Endodermal cell (in vitro differentiated cells): ENCODE measurements around the gene OSCP1. TPM values are rescaled to one million over a fixed set of nuclear protein-coding genes. Genes with fewer than 3 reads are reported as not detected.
A peak's percentile ranks its signal among the peaks of the same experiment; 100 is the strongest.

Experiments used
- DNase-seq: peaks from one replicate; pipeline ENCODE4 v3.0.0-alpha.2; 2017
- H3K27ac ChIP-seq: 2 replicates; pipeline ENCODE4 v1.5.1; 2013; ENCODE audit warnings: mild to moderate bottlenecking, low read depth, low read length, moderate library complexity
- H3K27me3 ChIP-seq: 2 replicates; pipeline ENCODE4 v1.6.1; 2013; ENCODE audit warnings: mild to moderate bottlenecking, low read length, moderate library complexity; ENCODE audit not compliant: insufficient read depth, control insufficient read depth, poor library complexity, severe bottlenecking
- H3K36me3 ChIP-seq: 2 replicates; pipeline ENCODE4 v1.7.0; 2013; ENCODE audit warnings: mild to moderate bottlenecking, low read length, moderate library complexity; ENCODE audit not compliant: control insufficient read depth, insufficient read depth
- H3K4me1 ChIP-seq: one replicate; pipeline ENCODE4 v1.7.0; 2013; ENCODE audit warnings: low read length; ENCODE audit not compliant: control insufficient read depth, insufficient read depth
- H3K4me3 ChIP-seq: 2 replicates; pipeline ENCODE4 v1.5.1; 2013; ENCODE audit warnings: mild to moderate bottlenecking, low read length, moderate library complexity
- H3K9ac ChIP-seq: 2 replicates; pipeline ENCODE4 v1.6.1; 2013; ENCODE audit warnings: mild to moderate bottlenecking, low read length, moderate library complexity; ENCODE audit not compliant: poor library complexity, severe bottlenecking; ENCODE audit errors: extremely low read depth
- H3K9me3 ChIP-seq: 2 replicates; pipeline ENCODE4 v1.6.1; 2013; ENCODE audit warnings: mild to moderate bottlenecking, low read length, moderate library complexity; ENCODE audit not compliant: control insufficient read depth
- H3K27ac Mint-ChIP-seq: 2 replicates; pipeline ENCODE4 v1.8.0; 2020; ENCODE audit warnings: mixed read lengths
- H3K27me3 Mint-ChIP-seq: 2 replicates; pipeline ENCODE4 v1.8.0; 2021; ENCODE audit warnings: mild to moderate bottlenecking, mixed read lengths; ENCODE audit not compliant: insufficient read depth
- H3K36me3 Mint-ChIP-seq: 2 replicates; pipeline ENCODE4 v1.8.0; 2020; ENCODE audit warnings: low read depth, mixed read lengths
- H3K4me1 Mint-ChIP-seq: 2 replicates; pipeline ENCODE4 v1.8.0; 2020; ENCODE audit warnings: mixed read lengths
- H3K4me3 Mint-ChIP-seq: 2 replicates; pipeline ENCODE4 v1.8.0; 2020; ENCODE audit warnings: mild to moderate bottlenecking, moderate library complexity, mixed read lengths
- H3K9me3 Mint-ChIP-seq: 2 replicates; pipeline ENCODE4 v1.8.0; 2020; ENCODE audit warnings: mild to moderate bottlenecking, mixed read lengths
- CTCF ChIP-seq: fragments of 200-600 bp; sonication (generic); conservative IDR thresholded peaks from 2 replicates; pipeline ENCODE4 v1.5.0; 2021; ENCODE audit warnings: antibody characterized with exemption, mild to moderate bottlenecking
- WGBS, 2 experiments: methylation state at CpG; one replicate each; pipeline versions ENCODE4 v1.1.5 to v1.1.7; 2013; ENCODE audit warnings: missing lambda C conversion rate in 2 of 2, mixed read lengths in 1 of 2; ENCODE audit not compliant: insufficient coverage in 1 of 2, insufficient read length in 1 of 2; 5-methylcytosine and 5-hydroxymethylcytosine counted together
- total RNA-seq, 2 donors: library from RNA; stranded (reverse); fragmentation: NEBNext Ultra II Directional in 1 of 2; extraction: Animal tissue kit (Norgen Biotek cat#: 25700) in 1 of 2; gene quantifications; 2 replicates in 1 of 2; 3 replicates in 1 of 2; pipeline ENCODE4 v1.2.1, GENCODE V29; 2021

OSCP1 gene
- total RNA-seq, 2 donors from 2014 or later = 9.6 to 10.5 TPM

DNA sequence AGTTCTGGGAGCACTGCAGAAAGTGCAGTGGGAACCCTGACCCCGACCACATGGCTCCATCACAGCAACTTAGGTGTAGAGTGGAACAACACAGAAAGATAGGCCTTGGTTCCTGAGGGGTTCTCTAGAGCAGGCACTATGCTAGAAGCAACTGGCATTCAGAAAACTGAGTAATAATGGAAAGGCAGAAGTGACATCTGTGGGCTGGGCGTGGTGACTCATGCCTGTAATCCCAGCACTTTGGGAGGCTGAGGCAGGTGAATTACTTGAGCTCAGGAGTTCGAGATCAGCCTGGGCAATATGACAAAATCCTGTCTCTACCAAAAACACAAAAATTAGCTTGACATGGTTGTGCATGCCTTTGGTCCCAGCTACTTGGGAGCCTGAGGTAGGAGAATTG lies 8.7 kb upstream of the OSCP1 start:
- H3K27me3 ChIP-seq = no peaks in the 10 kb centered on the region
- Mint-ChIP-seq H3K4me3 (no peak overlapping the region), H3K4me1 (peaks cover 12% of the 10 kb centered on the region), H3K9me3 (no peaks in the 10 kb centered on the region), H3K27me3 (no peaks in the 10 kb centered on the region), H3K27ac (no peak overlapping the region), H3K36me3 (peaks cover 71% of the 10 kb centered on the region)
- DNase-seq = no peak
- peaks cover 7% of the 10 kb centered on the region for H3K4me1 ChIP-seq
- 92 to 98% methylated on average over 3 of the region's 3 CpGs for WGBS, 2 experiments
- no peak overlapping the region for H3K27ac ChIP-seq
- H3K9ac ChIP-seq = no peak overlapping the region
- no peak for TF ChIP-seq CTCF
- no peaks in the 10 kb centered on the region for H3K9me3 ChIP-seq
- peaks cover 82% of the 10 kb centered on the region for H3K36me3 ChIP-seq
- no peak overlapping the region for H3K4me3 ChIP-seq

GRCh38 chr1:36457691-36458090 lies 7.4 kb upstream of the OSCP1 start:
- Histone ChIP-seq H3K4me3 (peak overlapping the region; percentile 43), H3K27ac (no peak overlapping the region), H3K27me3 (no peaks in the 10 kb centered on the region), H3K36me3 (peaks cover 83% of the 10 kb centered on the region), H3K9me3 (no peaks in the 10 kb centered on the region), H3K9ac (no peak overlapping the region), H3K4me1 (peaks cover 7% of the 10 kb centered on the region)
- Mint-ChIP-seq H3K36me3 (peaks cover 70% of the 10 kb centered on the region), H3K9me3 (no peaks in the 10 kb centered on the region), H3K27ac (no peak overlapping the region), H3K4me3 (no peak overlapping the region), H3K27me3 (no peaks in the 10 kb centered on the region), H3K4me1 (peaks cover 7% of the 10 kb centered on the region)
- no peak for TF ChIP-seq CTCF
- DNase-seq = no peak
- 90 to 95% methylated on average over 5 of the region's 5 CpGs for WGBS, 2 experiments

DNA sequence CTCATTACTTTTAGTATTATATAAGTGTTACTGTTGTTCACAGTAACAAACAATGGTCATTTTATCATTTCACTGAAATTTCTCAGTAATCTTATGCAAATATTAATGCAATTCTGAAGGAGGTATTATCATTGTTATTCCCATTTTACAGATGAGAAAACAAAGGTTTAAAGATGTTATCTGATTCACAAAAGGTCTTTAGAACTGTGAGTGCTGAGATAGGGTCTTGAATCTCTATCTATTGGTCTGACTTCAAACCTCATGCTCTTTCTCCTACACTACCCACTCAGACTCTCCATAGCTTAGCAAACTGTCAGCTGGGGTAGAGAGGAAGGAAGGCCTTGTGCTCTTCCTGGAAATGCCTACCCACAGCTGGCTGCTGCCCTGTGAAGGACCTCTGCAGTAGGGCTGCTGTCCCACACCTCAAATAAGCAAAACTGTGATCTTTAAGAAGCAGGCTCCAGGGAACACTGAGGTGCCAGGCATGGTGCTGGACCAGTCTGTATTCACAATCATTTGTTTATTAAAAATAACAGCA lies 6.2 kb upstream of the OSCP1 start:
- Mint-ChIP-seq H3K4me1 (peaks cover 7% of the 10 kb centered on the region), H3K9me3 (no peaks in the 10 kb centered on the region), H3K27ac (no peak overlapping the region), H3K4me3 (no peak overlapping the region), H3K36me3 (peaks cover 59% of the 10 kb centered on the region), H3K27me3 (no peaks in the 10 kb centered on the region)
- H3K36me3 ChIP-seq = peaks cover 72% of the 10 kb centered on the region
- H3K27me3 ChIP-seq = no peaks in the 10 kb centered on the region
- H3K9me3 ChIP-seq = no peaks in the 10 kb centered on the region
- H3K9ac ChIP-seq = no peak overlapping the region
- no peak overlapping the region for H3K4me3 ChIP-seq
- peaks cover 7% of the 10 kb centered on the region for H3K4me1 ChIP-seq
- TF ChIP-seq CTCF = no peak
- H3K27ac ChIP-seq = no peak overlapping the region
- DNase-seq = no peak
